Gastrocnemius medialis (tissue), 4 donors: ENCODE data around the gene DPH7. TPM values are rescaled to one million over a fixed set of nuclear protein-coding genes. Genes with fewer than 3 reads are reported as not detected.
A peak's percentile ranks its signal among the peaks of the same experiment; 100 is the strongest.

Experiments
- ATAC-seq, 2 donors: fragments of 150-250 bp; one replicate each; pipeline ENCODE4 v1.9.1; 2016
- DNase-seq, 2 donors: peaks; one replicate each; pipeline ENCODE4 v3.0.0-alpha.2; 2019
- H3K27ac ChIP-seq, 4 donors: fragments of 200-600 bp; sonication (generic); 1 replicate in 1 of 4; 2 replicates in 3 of 4; pipeline ENCODE4 v1.5.1; 2016 to 2018; ENCODE audit warnings: mild to moderate bottlenecking in 2 of 4, moderate library complexity in 1 of 4
- H3K27me3 ChIP-seq, 3 donors: fragments of 200-600 bp; sonication (generic) in 2 of 3; 1 replicate in 1 of 3; 2 replicates in 2 of 3; pipeline versions ENCODE4 v1.5.1 to v1.6.0; 2016 to 2019; ENCODE audit warnings: mild to moderate bottlenecking in 1 of 3, moderate library complexity in 1 of 3
- H3K36me3 ChIP-seq, 2 donors: fragments of 200-600 bp; sonication (generic) in 1 of 2; one replicate each; pipeline ENCODE4 v1.5.1; 2017 to 2018
- H3K4me1 ChIP-seq, 2 donors: fragments of 200-600 bp; sonication (generic) in 1 of 2; one replicate each; pipeline ENCODE4 v1.5.1; 2016 to 2017; ENCODE audit warnings: mild to moderate bottlenecking in 2 of 2
- H3K4me3 ChIP-seq, 4 donors: fragments of 200-600 bp; sonication (generic) in 3 of 4; 1 replicate in 1 of 4; 2 replicates in 3 of 4; pipeline ENCODE4 v1.5.1; 2016 to 2019; ENCODE audit warnings: mild to moderate bottlenecking in 2 of 4
- H3K9me3 ChIP-seq, 3 donors: fragments of 200-600 bp; sonication (generic) in 2 of 3; 1 replicate in 1 of 3; 2 replicates in 2 of 3; pipeline ENCODE4 v1.5.1; 2016 to 2019
- CTCF ChIP-seq, 5 experiments: fragments of 450-650 bp in 3 of 5; fragments of 200-600 bp in 2 of 5; sonication (generic) in 2 of 5; IDR thresholded peaks in 4 of 5; conservative IDR thresholded peaks in 1 of 5; 1 replicate in 4 of 5; 2 replicates in 1 of 5; pipeline ENCODE4 v1.5.1; 2016 to 2019; ENCODE audit warnings: antibody characterized with exemption in 5 of 5, mild to moderate bottlenecking in 3 of 5, moderate library complexity in 3 of 5
- POLR2A ChIP-seq, 2 donors: fragments of 450-650 bp; IDR thresholded peaks; one replicate each; pipeline ENCODE4 v1.6.1; 2017; ENCODE audit warnings: antibody characterized with exemption in 2 of 2, mild to moderate bottlenecking in 2 of 2, moderate library complexity in 2 of 2
- in situ Hi-C, 4 donors: fragments of 200-750 bp; cut with MboI; loops; one replicate each; pipeline versions ENCODE4 v1.15.0 to v1.8.0; 2017; ENCODE audit warnings: low sequenced_read_pairs in 4 of 4
- intact Hi-C: fragments of 100-400 bp; cut with DNase I; formaldehyde crosslinking; loops from one replicate; pipeline ENCODE4 v1.15.1; 2023; ENCODE audit warnings: low total_unique reads
- total RNA-seq, 4 donors: library from RNA; depleted of rRNA; stranded (reverse); fragments of >200 nt; gene quantifications; one replicate each; pipeline versions ENCODE4 v1.1.0 to v1.2.3, GENCODE V29; 2016

DPH7 gene
- total RNA-seq, 4 donors from 2014 or later = 10.0 to 25.2 (median 13.6) TPM

GRCh38 chr9:137579259-137579604 is 507 bp upstream of the DPH7 start:
- no peaks in the 10 kb centered on the region for H3K9me3 ChIP-seq
- intact Hi-C loops = loop anchor here (2.0 kb wide), 1 partner anchor 40 kb away; the partner anchor contains the start of gene EHMT1

GRCh38 chr9:137575716-137576411 is 2.9 kb downstream of the DPH7 start:
- TF ChIP-seq POLR2A (IDR thresholded peaks at IDR 0.05) = no peak
- no peak for TF ChIP-seq CTCF (IDR thresholded peaks at IDR 0.05 in 4 of 5, conservative IDR thresholded peaks at IDR 0.05 in 1 of 5)
- no peaks in the 10 kb centered on the region for H3K27me3 ChIP-seq
- H3K27ac ChIP-seq = peak overlapping the region in 2 of 4 donors; percentile 46 to 60
- H3K36me3 ChIP-seq = peaks cover 0 to 46% of the 10 kb centered on the region in 2 donors
- in situ Hi-C loops = no loop called here
- no peak overlapping the region for H3K4me3 ChIP-seq
- H3K4me1 ChIP-seq = peaks cover 32 to 39% of the 10 kb centered on the region in 2 donors
- H3K9me3 ChIP-seq = no peaks in the 10 kb centered on the region
- DNase-seq (no peak), ATAC-seq (no peak)
- intact Hi-C loops = no loop called here

More at GRCh38 chr9:137579259-137579604, 507 bp upstream of the DPH7 start:
- peaks cover 32 to 43% of the 10 kb centered on the region in 2 donors for H3K4me1 ChIP-seq
- in situ Hi-C loops = no loop called here
- H3K36me3 ChIP-seq = peaks cover 0 to 31% of the 10 kb centered on the region in 2 donors
- no peak for ATAC-seq
- H3K27ac ChIP-seq = peak overlapping the region; percentile 72 to 95 (median 84)
- no peak for DNase-seq
- H3K27me3 ChIP-seq = no peaks in the 10 kb centered on the region
- H3K4me3 ChIP-seq = peak overlapping the region; percentile 70 to 97 (median 84)
- TF ChIP-seq CTCF (IDR thresholded peaks at IDR 0.05 in 4 of 5, conservative IDR thresholded peaks at IDR 0.05 in 1 of 5) = no peak
- no peak for TF ChIP-seq POLR2A (IDR thresholded peaks at IDR 0.05)

- H3K4me1 ChIP-seq = peaks cover 29 to 37% of the 10 kb centered on the region in 2 donors
- ATAC-seq = no peak
Measured at GRCh38 chr9:137575364-137575715, 3.4 kb downstream of the DPH7 start.

GRCh38 chr9:137574192-137574591 is 4.5 kb downstream of the DPH7 start:
- no peak for ATAC-seq
- Histone ChIP-seq H3K9me3 (no peaks in the 10 kb centered on the region), H3K4me1 (peaks cover 29 to 32% of the 10 kb centered on the region in 2 donors), H3K27me3 (no peaks in the 10 kb centered on the region), H3K27ac (no peak overlapping the region), H3K36me3 (peaks cover 0 to 46% of the 10 kb centered on the region in 2 donors), H3K4me3 (no peak overlapping the region)
- in situ Hi-C loops (no loop called here), intact Hi-C loops (no loop called here)
- no peak for DNase-seq
- TF ChIP-seq CTCF (IDR thresholded peaks at IDR 0.05 in 4 of 5, conservative IDR thresholded peaks at IDR 0.05 in 1 of 5) (no peak), POLR2A (IDR thresholded peaks at IDR 0.05) (no peak)

More at GRCh38 chr9:137575364-137575715, 3.4 kb downstream of the DPH7 start:
- peak overlapping the region in 2 of 4 donors; percentile 46 to 60 for H3K27ac ChIP-seq
- no peaks in the 10 kb centered on the region for H3K27me3 ChIP-seq
- no peak overlapping the region for H3K4me3 ChIP-seq
- DNase-seq = no peak
- no peaks in the 10 kb centered on the region for H3K9me3 ChIP-seq
- TF ChIP-seq CTCF (IDR thresholded peaks at IDR 0.05 in 4 of 5, conservative IDR thresholded peaks at IDR 0.05 in 1 of 5) = no peak
- no peak for TF ChIP-seq POLR2A (IDR thresholded peaks at IDR 0.05)
- peaks cover 0 to 46% of the 10 kb centered on the region in 2 donors for H3K36me3 ChIP-seq
- in situ Hi-C loops = no loop called here
- intact Hi-C loops = no loop called here
